Measurements from ENCODE around the gene SGPL1. TPM values are rescaled to one million over a fixed set of nuclear protein-coding genes. Genes with fewer than 3 reads are reported as not detected.

SGPL1 gene
- total RNA-seq, 1 experiment from 2014 or later = 52.6 TPM

DNA sequence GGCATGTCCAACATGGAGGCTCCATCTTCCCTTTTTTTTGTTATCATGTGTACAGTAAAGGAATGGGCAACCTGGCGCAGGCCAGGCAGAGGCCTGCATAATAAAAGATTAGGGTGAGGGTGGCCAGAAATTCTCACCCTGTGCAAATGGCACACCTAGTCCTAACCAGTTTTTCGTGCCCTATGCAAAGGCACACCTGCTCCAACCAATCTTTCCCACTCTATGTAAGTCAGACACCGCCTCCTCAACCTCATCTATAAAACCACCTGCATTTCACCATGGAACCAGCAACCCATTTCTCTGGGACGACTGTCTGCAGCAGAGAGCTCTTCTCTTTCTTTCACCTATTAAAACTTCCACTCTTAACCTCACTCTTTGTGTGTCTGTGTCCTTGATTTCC is 46.6 kb upstream of the SGPL1 start:
- no peak overlapping the region for H3K4ac ChIP-seq (ENCODE audit: low read depth, low read length)
- no peaks in the 10 kb centered on the region for H3K9me3 ChIP-seq (ENCODE audit: control insufficient read depth, low read depth, low read length)
- H3K23me2 ChIP-seq (ENCODE audit: insufficient read length, low read depth, low read length, poor library complexity, severe bottlenecking) = no peaks in the 10 kb centered on the region
- H3K79me1 ChIP-seq (ENCODE audit: insufficient read depth, low read depth, low read length, poor library complexity, severe bottlenecking) = no peaks in the 10 kb centered on the region
- H3K4me1 Mint-ChIP-seq = no peaks in the 10 kb centered on the region
- no peak for TF ChIP-seq CTCF (conservative IDR thresholded peaks at IDR 0.05)
- no peak overlapping the region for H2BK5ac ChIP-seq (ENCODE audit: insufficient read length, low read length)
- H4K8ac ChIP-seq (replicated peaks; ENCODE audit: insufficient read length, low read depth, low read length) = no peak overlapping the region
- no peak overlapping the region for H2BK15ac ChIP-seq (ENCODE audit: low read depth, low read length)
- H3K79me2 ChIP-seq (ENCODE audit: insufficient read depth, low read length) = no peaks in the 10 kb centered on the region
- H3T11ph ChIP-seq (ENCODE audit: low read length) = no peak overlapping the region
- no peak overlapping the region for H3K23ac ChIP-seq (ENCODE audit: insufficient read length, low read depth, low read length)
- no peak overlapping the region for H3K27ac ChIP-seq (ENCODE audit: insufficient read length, low read depth, low read length)
- no peak overlapping the region for H2AK5ac ChIP-seq (ENCODE audit: insufficient read length, low read length)
- no peak overlapping the region for H3K18ac ChIP-seq (ENCODE audit: insufficient read length, low read depth, low read length)
- no CpG with 5 or more reads among the region's 4 CpGs for WGBS (ENCODE audit: extremely low coverage, insufficient read length, low lambda C conversion rate)
- no peak overlapping the region for H4K5ac ChIP-seq (ENCODE audit: insufficient read length, low read depth, low read length)
- no peak overlapping the region for H2AFZ ChIP-seq (ENCODE audit: low read length)
- peaks cover 19 to 22% of the 10 kb centered on the region in 2 experiments for H3K9me3 Mint-ChIP-seq
- H2BK20ac ChIP-seq (ENCODE audit: low read depth, low read length, poor library complexity, severe bottlenecking) = no peak overlapping the region
- no peak overlapping the region for H3K9ac ChIP-seq (ENCODE audit: extremely low read depth, insufficient read length, low read length)
- H3K27me3 Mint-ChIP-seq (ENCODE audit: low read depth) = peaks cover 5% of the 10 kb centered on the region
- DNase-seq = no peak
- H4K20me1 ChIP-seq (ENCODE audit: control insufficient read depth, insufficient read depth, insufficient read length) = no peaks in the 10 kb centered on the region
- no peak overlapping the region for H3K14ac ChIP-seq (ENCODE audit: insufficient read depth, low read length)
- H2BK12ac ChIP-seq (ENCODE audit: insufficient read length, low read depth, low read length) = no peak overlapping the region
- no peaks in the 10 kb centered on the region for H3K4me1 ChIP-seq (ENCODE audit: insufficient read depth, low read length)
- no peak overlapping the region for H2BK120ac ChIP-seq (ENCODE audit: low read depth, low read length, poor library complexity, severe bottlenecking)
- H3K56ac ChIP-seq (ENCODE audit: insufficient read length, low read depth, low read length) = no peak overlapping the region
- H4K91ac ChIP-seq (ENCODE audit: insufficient read length, low read depth, low read length) = no peak overlapping the region
- no peak overlapping the region for H3K27ac Mint-ChIP-seq
- no peak overlapping the region for H3K4me3 Mint-ChIP-seq
- H3K4me2 ChIP-seq (ENCODE audit: insufficient read depth, insufficient read length, low read length) = no peak overlapping the region
- H3K36me3 Mint-ChIP-seq (ENCODE audit: insufficient read depth in 1 of 3, low read depth in 3 of 3) = peaks cover 8 to 18% (median 17%) of the 10 kb centered on the region in 3 experiments; a peak in 6 of 7 replicates
- no peaks in the 10 kb centered on the region for H3K27me3 ChIP-seq (ENCODE audit: insufficient read depth, low read length)
